ENCODE data around the gene CIT.

Gene CIT

GRCh38 chr12:119694111-119694510 lies 183.0 kb downstream of the CIT start:
- DNase-seq = no peak

GRCh38 chr12:119693511-119693910 lies 183.6 kb downstream of the CIT start:
- DNase-seq = no peak

- no peak for DNase-seq
Measured at GRCh38 chr12:119692997-119693396, 184.1 kb downstream of the CIT start.

- no peak for DNase-seq
Measured at GRCh38 chr12:119692410-119692809, 184.7 kb downstream of the CIT start.

GRCh38 chr12:119691202-119691810 lies 185.8 kb downstream of the CIT start:
- DNase-seq = no peak

GRCh38 chr12:119689935-119690500 lies 187.1 kb downstream of the CIT start:
- DNase-seq = no peak

- DNase-seq = no peak
Measured at GRCh38 chr12:119687879-119688278, 189.2 kb downstream of the CIT start.

GRCh38 chr12:119687406-119687805 lies 189.7 kb downstream of the CIT start:
- DNase-seq = no peak

GRCh38 chr12:119686776-119687175 lies 190.3 kb downstream of the CIT start:
- no peak for DNase-seq

- DNase-seq = no peak
Measured at GRCh38 chr12:119686355-119686754, 190.8 kb downstream of the CIT start.

- no peak for DNase-seq
Measured at GRCh38 chr12:119685375-119685774, 191.7 kb downstream of the CIT start.

GRCh38 chr12:119684711-119685369 lies 192.3 kb downstream of the CIT start:
- no peak for DNase-seq

- no peak for DNase-seq
Measured at GRCh38 chr12:119683816-119684215, 193.3 kb downstream of the CIT start.

GRCh38 chr12:119683413-119683812 lies 193.7 kb downstream of the CIT start:
- DNase-seq = no peak

GRCh38 chr12:119682639-119683252 lies 194.4 kb downstream of the CIT start:
- DNase-seq = peak; percentile 91

GRCh38 chr12:119681728-119682638 lies 195.1 kb downstream of the CIT start:
- DNase-seq = peak; percentile 19

GRCh38 chr12:119681111-119681510 lies 196.0 kb downstream of the CIT start:
- DNase-seq = no peak

GRCh38 chr12:119679490-119679889 lies 197.6 kb downstream of the CIT start:
- DNase-seq = no peak

GRCh38 chr12:119679081-119679480 lies 198.0 kb downstream of the CIT start:
- DNase-seq = no peak

- no peak for DNase-seq
Measured at GRCh38 chr12:119678459-119678858, 198.7 kb downstream of the CIT start.

GRCh38 chr12:119676573-119676972 lies 200.5 kb downstream of the CIT start:
- DNase-seq = peak; percentile 31

GRCh38 chr12:119676022-119676421 lies 201.1 kb downstream of the CIT start:
- no peak for DNase-seq

- DNase-seq = no peak
Measured at GRCh38 chr12:119674560-119674959, 202.6 kb downstream of the CIT start.
